Muscle layer of duodenum (tissue), 2 donors: Measurements from ENCODE around the gene EXOC6B.
"Not testable (repeated sequence)": the region's sequence is repeated elsewhere in the genome, so short reads cannot be mapped to it uniquely, and the experiment has no call there.

ENCODE experiments used
- H3K27ac ChIP-seq: one replicate; pipeline ENCODE4 v1.7.0; 2013; ENCODE audit warnings: mild to moderate bottlenecking, low read length
- H3K27me3 ChIP-seq: one replicate; pipeline ENCODE4 v1.7.0; 2013; ENCODE audit warnings: low read depth, mild to moderate bottlenecking, control low read depth, low read length
- H3K36me3 ChIP-seq, 2 donors: one replicate each; pipeline ENCODE4 v1.7.0; 2013; ENCODE audit warnings: low read length in 2 of 2, control low read depth in 1 of 2, mild to moderate bottlenecking in 1 of 2; ENCODE audit not compliant: insufficient read depth in 2 of 2, control insufficient read depth in 1 of 2
- H3K4me1 ChIP-seq, 2 donors: one replicate each; pipeline ENCODE4 v1.7.0; 2013; ENCODE audit warnings: low read length in 2 of 2, mild to moderate bottlenecking in 2 of 2, control low read depth in 1 of 2, moderate library complexity in 1 of 2; ENCODE audit not compliant: insufficient read depth in 2 of 2, control insufficient read depth in 1 of 2
- H3K4me3 ChIP-seq, 2 donors: one replicate each; pipeline ENCODE4 v1.7.0; 2013; ENCODE audit warnings: low read length in 2 of 2, low read depth in 1 of 2, mild to moderate bottlenecking in 1 of 2
- H3K9me3 ChIP-seq, 2 donors: one replicate each; pipeline ENCODE4 v1.7.0; 2013; ENCODE audit warnings: low read length in 2 of 2, control low read depth in 1 of 2, mild to moderate bottlenecking in 1 of 2; ENCODE audit not compliant: control insufficient read depth in 1 of 2
- donor health status: healthy.

EXOC6B gene

DNA sequence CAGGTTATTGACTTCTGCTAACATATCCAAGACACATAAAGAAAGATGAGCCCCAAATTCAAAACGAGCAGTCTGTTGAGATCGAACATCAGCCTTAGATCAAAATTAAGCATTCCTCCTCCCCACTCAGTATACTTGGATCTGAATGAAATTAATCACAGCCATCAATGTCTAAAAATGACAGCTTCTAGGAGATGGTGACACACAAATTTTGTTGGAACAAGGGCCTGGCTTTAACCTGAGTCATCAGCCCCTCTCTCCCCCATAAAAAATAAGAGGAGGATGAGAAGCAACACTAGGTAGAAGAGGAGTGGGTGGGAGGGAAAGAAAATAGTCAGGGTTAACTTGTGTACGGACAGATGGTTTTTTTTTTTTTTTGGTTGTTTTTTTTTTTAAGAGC lies 223.1 kb downstream of the EXOC6B start:
- H3K4me3 ChIP-seq = no peak overlapping the region
- no peaks in the 10 kb centered on the region for H3K27me3 ChIP-seq
- H3K9me3 ChIP-seq = no peaks in the 10 kb centered on the region
- no peaks in the 10 kb centered on the region for H3K4me1 ChIP-seq
- no peak overlapping the region for H3K27ac ChIP-seq
- no peaks in the 10 kb centered on the region for H3K36me3 ChIP-seq

- no peaks in the 10 kb centered on the region for H3K36me3 ChIP-seq
- H3K27ac ChIP-seq = no peak overlapping the region
- no peak overlapping the region for H3K4me3 ChIP-seq
- no peaks in the 10 kb centered on the region for H3K27me3 ChIP-seq
- no peaks in the 10 kb centered on the region for H3K9me3 ChIP-seq
- H3K4me1 ChIP-seq = no peaks in the 10 kb centered on the region
These were observed 223.7 kb downstream of the EXOC6B start for GRCh38 chr2:72602095-72602494.

- not testable (repeated sequence) for H3K27me3 ChIP-seq, H3K4me1 ChIP-seq, H3K36me3 ChIP-seq, H3K27ac ChIP-seq, H3K4me3 ChIP-seq, H3K9me3 ChIP-seq
These were observed 242.0 kb downstream of the EXOC6B start for GRCh38 chr2:72583836-72584235.

GRCh38 chr2:72583376-72583775 lies 242.5 kb downstream of the EXOC6B start:
- no peaks in the 10 kb centered on the region for H3K9me3 ChIP-seq
- H3K27me3 ChIP-seq = no peaks in the 10 kb centered on the region
- H3K4me3 ChIP-seq = no peak overlapping the region
- H3K36me3 ChIP-seq = no peaks in the 10 kb centered on the region
- no peaks in the 10 kb centered on the region for H3K4me1 ChIP-seq
- no peak overlapping the region for H3K27ac ChIP-seq

DNA sequence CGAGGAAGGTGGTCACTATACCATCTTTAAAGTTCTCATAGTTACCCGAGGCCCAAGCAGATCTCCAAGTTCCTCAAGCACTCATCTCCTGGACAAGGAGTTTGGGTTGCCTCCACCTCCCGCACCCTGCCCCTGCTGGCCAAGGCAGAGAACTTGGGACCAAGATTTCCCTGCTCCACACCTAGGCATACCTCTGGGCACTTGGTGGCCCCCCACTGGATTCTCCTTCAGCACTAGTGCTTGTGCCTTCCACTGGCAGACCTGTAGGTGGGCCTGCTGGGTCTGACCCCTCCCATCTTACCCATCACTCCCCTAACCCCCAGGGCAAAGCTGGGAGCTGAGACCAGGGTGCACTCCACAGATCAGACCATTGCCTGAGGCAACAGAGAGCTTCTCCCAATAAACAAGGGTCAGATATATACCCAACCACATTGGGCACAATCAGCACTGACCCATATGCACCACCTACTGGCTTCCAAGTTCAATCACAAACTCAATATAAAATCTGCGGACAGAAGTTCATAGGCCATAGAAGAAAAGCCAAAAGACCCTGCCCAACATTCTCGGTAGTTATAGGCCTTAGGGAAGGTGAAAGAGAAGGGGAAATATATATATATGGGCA lies 244.2 kb downstream of the EXOC6B start:
- Histone ChIP-seq H3K4me3 (no peak overlapping the region), H3K36me3 (no peaks in the 10 kb centered on the region), H3K9me3 (no peaks in the 10 kb centered on the region), H3K27ac (no peak overlapping the region), H3K4me1 (no peaks in the 10 kb centered on the region), H3K27me3 (no peaks in the 10 kb centered on the region)

GRCh38 chr2:72579591-72580180 lies 246.1 kb downstream of the EXOC6B start:
- H3K4me3 ChIP-seq = no peak overlapping the region
- H3K4me1 ChIP-seq = no peaks in the 10 kb centered on the region
- H3K27ac ChIP-seq = no peak overlapping the region
- no peaks in the 10 kb centered on the region for H3K9me3 ChIP-seq
- no peaks in the 10 kb centered on the region for H3K27me3 ChIP-seq
- H3K36me3 ChIP-seq = no peaks in the 10 kb centered on the region

GRCh38 chr2:72576861-72577260 lies 249.0 kb downstream of the EXOC6B start:
- H3K27ac ChIP-seq = no peak overlapping the region
- H3K4me1 ChIP-seq = no peaks in the 10 kb centered on the region
- H3K27me3 ChIP-seq = no peaks in the 10 kb centered on the region
- H3K4me3 ChIP-seq = no peak overlapping the region
- H3K36me3 ChIP-seq = no peaks in the 10 kb centered on the region
- no peaks in the 10 kb centered on the region for H3K9me3 ChIP-seq

DNA sequence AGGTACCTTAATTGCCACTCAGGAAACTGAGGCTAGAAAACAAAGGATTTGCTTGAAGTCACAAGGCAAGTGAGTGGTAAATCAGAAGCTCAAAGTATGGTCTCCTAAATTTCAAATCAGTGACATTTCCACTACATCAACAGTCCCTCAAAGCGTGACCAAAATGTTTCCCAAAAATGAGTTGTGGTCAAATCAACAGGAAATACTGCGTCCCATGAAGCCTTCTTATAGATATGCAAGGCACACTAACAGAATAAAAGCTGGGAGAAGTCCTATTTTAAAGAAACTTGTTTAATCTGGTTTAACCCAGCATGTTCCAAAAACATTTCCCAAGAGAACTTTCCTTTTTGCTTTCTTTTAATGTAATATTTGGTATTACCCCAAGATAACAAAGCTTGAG lies 249.4 kb downstream of the EXOC6B start:
- Histone ChIP-seq H3K4me1 (no peaks in the 10 kb centered on the region), H3K27me3 (no peaks in the 10 kb centered on the region), H3K4me3 (no peak overlapping the region), H3K27ac (no peak overlapping the region), H3K9me3 (no peaks in the 10 kb centered on the region), H3K36me3 (no peaks in the 10 kb centered on the region)

GRCh38 chr2:72574886-72575285 lies 250.9 kb downstream of the EXOC6B start:
- Histone ChIP-seq H3K36me3 (no peaks in the 10 kb centered on the region), H3K4me3 (no peak overlapping the region), H3K9me3 (no peaks in the 10 kb centered on the region), H3K27me3 (no peaks in the 10 kb centered on the region), H3K4me1 (no peaks in the 10 kb centered on the region), H3K27ac (no peak overlapping the region)

GRCh38 chr2:72573232-72573631 lies 252.6 kb downstream of the EXOC6B start:
- Histone ChIP-seq H3K9me3 (no peaks in the 10 kb centered on the region), H3K4me1 (no peaks in the 10 kb centered on the region), H3K27me3 (no peaks in the 10 kb centered on the region), H3K36me3 (no peaks in the 10 kb centered on the region), H3K27ac (no peak overlapping the region), H3K4me3 (no peak overlapping the region)

DNA sequence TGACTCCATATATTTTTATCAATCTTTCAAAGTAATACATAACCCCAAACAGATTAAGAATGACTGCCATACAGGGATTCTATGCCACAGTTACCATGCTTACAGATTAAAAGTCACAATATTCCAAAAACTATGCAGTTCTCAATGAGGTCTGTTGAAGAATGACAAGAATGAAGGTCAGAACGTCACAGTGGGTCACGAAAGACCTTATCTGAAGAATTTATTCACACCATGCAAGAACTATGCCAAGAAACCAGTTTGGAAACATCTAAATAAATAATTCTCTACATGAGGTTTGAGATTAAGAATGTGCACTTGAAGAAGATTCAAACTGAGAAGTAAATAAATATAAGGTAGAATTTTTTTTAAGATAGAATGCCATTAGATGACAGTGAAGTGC lies 253.3 kb downstream of the EXOC6B start:
- no peaks in the 10 kb centered on the region for H3K27me3 ChIP-seq
- no peak overlapping the region for H3K4me3 ChIP-seq
- H3K4me1 ChIP-seq = no peaks in the 10 kb centered on the region
- H3K27ac ChIP-seq = no peak overlapping the region
- no peaks in the 10 kb centered on the region for H3K36me3 ChIP-seq
- H3K9me3 ChIP-seq = no peaks in the 10 kb centered on the region

DNA sequence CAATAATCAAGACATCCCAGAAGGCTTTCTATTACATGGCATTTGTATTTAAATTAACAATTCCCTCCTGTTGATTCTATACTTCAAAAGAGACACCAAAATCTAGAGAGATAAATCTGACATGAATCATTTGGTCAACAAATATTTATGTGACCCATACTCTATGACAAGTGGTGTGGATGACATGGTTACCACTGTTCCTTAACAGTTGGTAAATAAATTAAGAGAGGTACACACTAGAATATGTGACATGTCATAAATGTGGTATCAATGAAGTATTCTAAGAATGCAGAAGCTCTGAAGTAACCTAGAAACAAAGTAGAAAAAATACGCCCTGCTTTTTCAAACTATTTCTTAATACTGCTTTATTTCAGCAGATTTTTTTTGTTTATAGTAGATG lies 255.4 kb downstream of the EXOC6B start:
- Histone ChIP-seq H3K36me3 (no peaks in the 10 kb centered on the region), H3K9me3 (no peaks in the 10 kb centered on the region), H3K27me3 (no peaks in the 10 kb centered on the region), H3K4me3 (no peak overlapping the region), H3K27ac (no peak overlapping the region), H3K4me1 (no peaks in the 10 kb centered on the region)
